H1 (cell line): ENCODE measurements around the gene ZNF148. TPM values are rescaled to one million over a fixed set of nuclear protein-coding genes. Genes with fewer than 3 reads are reported as not detected.

ENCODE experiments used
- CTCF ChIA-PET: fragments of 300-600 bp; sonication (Branson Sonifier 250); formaldehyde crosslinking; loops from one replicate; lab custom pipeline; 2021; ENCODE audit not compliant: partially characterized antibody; lab: Charles Lee
- POLR2A ChIA-PET: fragments of 300-600 bp; sonication (Branson Sonifier 250); formaldehyde crosslinking; loops from one replicate; lab custom pipeline; 2021; ENCODE audit warnings: inconsistent platforms; ENCODE audit not compliant: partially characterized antibody; lab: Charles Lee
- DNase-seq, 2 experiments: peaks; one replicate each; pipeline versions ENCODE4 v3.0.0 to v3.0.0-alpha.2; 2010 to 2022; ENCODE audit warnings: low spot score in 2 of 2, low read depth in 1 of 2, mixed read lengths in 1 of 2
- FAIRE-seq: peaks from 2 replicates; lab custom pipeline; 2011; peaks lifted over from hg19 to GRCh38; lab: Jason Lieb, UNC
- H2AFZ ChIP-seq: 2 replicates; pipeline ENCODE4 v1.8.1; 2012; ENCODE audit warnings: low read length, inconsistent platforms
- H2AK5ac ChIP-seq: 2 replicates; pipeline ENCODE4 v1.6.1; 2013; ENCODE audit warnings: low read depth, low read length
- H2BK120ac ChIP-seq: replicated peaks from 2 replicates; pipeline ENCODE3; 2013; ENCODE audit warnings: low read depth, low read length, inconsistent platforms
- H2BK12ac ChIP-seq: 2 replicates; pipeline ENCODE4 v1.6.1; 2013; ENCODE audit warnings: low read depth, low read length
- H2BK15ac ChIP-seq: 2 replicates; pipeline ENCODE4 v1.6.1; 2013; ENCODE audit warnings: low read length
- H2BK20ac ChIP-seq: 2 replicates; pipeline ENCODE4 v1.6.1; 2013; ENCODE audit warnings: low read length
- H2BK5ac ChIP-seq: 2 replicates; pipeline ENCODE4 v1.6.1; 2013; ENCODE audit warnings: low read depth, low read length
- H3K14ac ChIP-seq: 2 replicates; pipeline ENCODE4 v1.6.1; 2013; ENCODE audit warnings: inconsistent platforms; ENCODE audit not compliant: insufficient read length
- H3K18ac ChIP-seq: 2 replicates; pipeline ENCODE4 v1.6.1; 2013; ENCODE audit warnings: low read length; ENCODE audit errors: extremely low read depth
- H3K23ac ChIP-seq: 2 replicates; pipeline ENCODE4 v1.6.1; 2013; ENCODE audit warnings: inconsistent platforms; ENCODE audit not compliant: insufficient read length
- H3K23me2 ChIP-seq: 2 replicates; pipeline ENCODE4 v1.6.1; 2013; ENCODE audit warnings: low read depth, low read length
- H3K27ac ChIP-seq: 2 replicates; pipeline ENCODE4 v1.6.1; 2011; ENCODE audit warnings: low read depth, low read length, inconsistent platforms
- H3K27me3 ChIP-seq, 4 experiments: replicated peaks in 1 of 4; 1 replicate in 1 of 4; 2 replicates in 3 of 4; pipeline versions ENCODE4 v1.6.1 to v1.8.1; 2011 to 2013; ENCODE audit warnings: low read length in 3 of 4, mild to moderate bottlenecking in 3 of 4, inconsistent platforms in 2 of 4, mixed read lengths in 2 of 4, moderate library complexity in 1 of 4; ENCODE audit not compliant: control insufficient read depth in 3 of 4, insufficient read depth in 3 of 4; ENCODE audit errors: extremely low read depth in 1 of 4
- H3K36me3 ChIP-seq, 4 experiments: 2 replicates each; pipeline versions ENCODE4 v1.6.1 to v1.8.1; 2011 to 2013; ENCODE audit warnings: mild to moderate bottlenecking in 4 of 4, low read length in 3 of 4, moderate library complexity in 2 of 4, control low read depth in 1 of 4, inconsistent platforms in 1 of 4; ENCODE audit not compliant: insufficient read depth in 4 of 4, control insufficient read depth in 2 of 4
- H3K4ac ChIP-seq: replicated peaks from 2 replicates; pipeline ENCODE3; 2013; ENCODE audit warnings: low read length, low read depth, mixed read lengths, inconsistent platforms; ENCODE audit not compliant: insufficient read length
- H3K4me1 ChIP-seq, 4 experiments: replicated peaks in 1 of 4; 1 replicate in 1 of 4; 2 replicates in 3 of 4; pipeline versions ENCODE4 v1.6.1 to v1.8.1; 2011 to 2013; ENCODE audit warnings: low read length in 3 of 4, inconsistent platforms in 2 of 4, mixed read lengths in 1 of 4; ENCODE audit not compliant: insufficient read depth in 4 of 4, control insufficient read depth in 3 of 4
- H3K4me2 ChIP-seq, 2 experiments: 2 replicates each; pipeline versions ENCODE4 v1.6.1 to v1.8.1; 2011 to 2013; ENCODE audit warnings: low read depth in 2 of 2, low read length in 2 of 2, control low read depth in 1 of 2, inconsistent platforms in 1 of 2, mild to moderate bottlenecking in 1 of 2; ENCODE audit not compliant: insufficient read depth in 1 of 2
- H3K4me3 ChIP-seq, 4 experiments: fragments of 200-600, 300-600 bp in 1 of 4; sonication (generic), shearing (Covaris generic), sonication (Bioruptor Twin) in 1 of 4; 2 replicates each; pipeline versions ENCODE4 v1.5.1 to v1.8.1; 2011 to 2016; ENCODE audit warnings: low read length in 4 of 4, low read depth in 3 of 4, control low read depth in 2 of 4, inconsistent platforms in 2 of 4, mild to moderate bottlenecking in 2 of 4, mixed read lengths in 1 of 4, moderate library complexity in 1 of 4; ENCODE audit not compliant: insufficient read depth in 2 of 4; ENCODE audit errors: extremely low read depth in 1 of 4
- H3K56ac ChIP-seq: replicated peaks from 2 replicates; pipeline ENCODE3; 2013; ENCODE audit warnings: low read depth, mild to moderate bottlenecking, mixed read lengths, low read length, inconsistent platforms; ENCODE audit not compliant: insufficient read length
- H3K79me1 ChIP-seq: 2 replicates; pipeline ENCODE4 v1.6.1; 2013; ENCODE audit warnings: low read depth, low read length, control low read depth
- H3K79me2 ChIP-seq, 2 experiments: 2 replicates each; pipeline versions ENCODE4 v1.6.1 to v1.8.1; 2012 to 2013; ENCODE audit warnings: low read length in 2 of 2, mild to moderate bottlenecking in 2 of 2, inconsistent platforms in 1 of 2; ENCODE audit not compliant: insufficient read depth in 2 of 2, control insufficient read depth in 1 of 2
- H3K9ac ChIP-seq, 4 experiments: replicated peaks in 1 of 4; 1 replicate in 1 of 4; 2 replicates in 3 of 4; pipeline versions ENCODE4 v1.6.1 to v1.8.1; 2011 to 2013; ENCODE audit warnings: low read depth in 3 of 4, low read length in 3 of 4, control low read depth in 2 of 4, mild to moderate bottlenecking in 2 of 4, moderate library complexity in 2 of 4, inconsistent platforms in 1 of 4; ENCODE audit errors: extremely low read depth in 1 of 4
- H3K9me3 ChIP-seq, 2 experiments: 2 replicates each; pipeline versions ENCODE4 v1.6.1 to v1.8.1; 2012 to 2013; ENCODE audit warnings: mild to moderate bottlenecking in 2 of 2, moderate library complexity in 2 of 2, control low read depth in 1 of 2, inconsistent platforms in 1 of 2, low read depth in 1 of 2, low read length in 1 of 2, mixed read lengths in 1 of 2; ENCODE audit not compliant: insufficient read depth in 2 of 2
- H4K20me1 ChIP-seq, 2 experiments: replicated peaks in 1 of 2; 2 replicates each; pipeline versions ENCODE3 to v1.8.1; 2011 to 2013; ENCODE audit warnings: inconsistent platforms in 2 of 2, low read length in 2 of 2, mild to moderate bottlenecking in 1 of 2; ENCODE audit not compliant: insufficient read depth in 2 of 2, control insufficient read depth in 1 of 2
- H4K5ac ChIP-seq: 2 replicates; pipeline ENCODE4 v1.6.1; 2013; ENCODE audit warnings: low read length, low read depth, mixed read lengths, inconsistent platforms; ENCODE audit not compliant: insufficient read length
- H4K8ac ChIP-seq: 2 replicates; pipeline ENCODE4 v1.8.0; 2013; ENCODE audit warnings: mild to moderate bottlenecking, moderate library complexity, low read length, inconsistent platforms; ENCODE audit not compliant: insufficient read depth; ENCODE audit errors: extremely low read depth
- H4K91ac ChIP-seq: replicated peaks from 2 replicates; pipeline ENCODE3; 2013; ENCODE audit warnings: low read length, mixed read lengths, inconsistent platforms; ENCODE audit not compliant: insufficient read length
- CBX5 ChIP-seq: fragments of 300-800, 300-1000 bp; sonication (generic); IDR thresholded peaks from 2 replicates; pipeline ENCODE4 v1.7.1; 2016; ENCODE audit warnings: antibody characterized with exemption, low read length, low read depth
- WGBS, 2 experiments: shearing (Covaris generic) in 1 of 2; methylation state at CpG; one replicate each; pipeline versions ENCODE4 v1.1.6 to v1.1.7; 2013 to 2015; ENCODE audit warnings: low lambda C conversion rate in 2 of 2, mixed read lengths in 2 of 2, inconsistent platforms in 1 of 2, low coverage in 1 of 2, missing lambda C conversion rate in 1 of 2; ENCODE audit not compliant: insufficient replicate concordance in 2 of 2, insufficient coverage in 1 of 2, insufficient read length in 1 of 2; ENCODE audit errors: extremely low coverage in 1 of 2, missing lambda C conversion rate in 1 of 2; 5-methylcytosine and 5-hydroxymethylcytosine counted together
- polyA plus RNA-seq, 7 experiments: library from polyadenylated mRNA; depleted of rRNA in 3 of 7; stranded (reverse) in 5 of 7; unstranded in 2 of 7; fragments of >200 nt in 5 of 7; fragments of 200-250 nt in 2 of 7; gene quantifications; 1 replicate in 5 of 7; 2 replicates in 1 of 7; 4 replicates in 1 of 7; pipeline versions ENCODE4 v1.2.1 to v1.2.3, GENCODE V29; 2011 to 2013; ENCODE audit warnings: missing spikeins in 2 of 7, mixed read lengths in 2 of 7
- total RNA-seq: library from RNA; stranded (reverse); fragmentation: NEBNext Ultra II Directional; extraction: Animal tissue kit (Norgen Biotek cat#: 25700); gene quantifications from 2 replicates; pipeline ENCODE4 v1.2.1, GENCODE V29; 2021

Gene ZNF148
- total and polyA plus RNA-seq, 2 of the 8 experiments (the other 6 are each of a cell fraction or from before 2014, with no cell fraction given) = 3.7 to 22.6 TPM

DNA sequence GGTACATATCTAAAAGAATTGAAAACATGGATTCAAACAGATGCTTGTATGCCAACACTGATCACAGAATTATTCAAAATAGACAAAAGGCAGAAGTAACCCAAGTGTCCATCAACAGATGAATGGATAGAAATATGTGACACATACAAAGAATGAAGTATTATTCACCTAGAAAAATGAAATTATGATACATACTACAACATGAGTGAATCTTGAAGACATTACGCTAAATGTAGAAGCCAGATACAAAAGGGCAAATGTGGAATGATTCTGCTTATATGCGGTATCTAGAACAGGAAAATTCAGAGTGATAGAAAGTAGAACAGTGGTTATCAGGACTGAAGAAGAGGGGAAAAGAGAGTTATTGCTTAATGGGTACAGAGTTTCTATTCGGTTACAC, 136.4 kb downstream of the ZNF148 start:
- no peaks in the 10 kb centered on the region for H4K20me1 ChIP-seq
- H3K18ac ChIP-seq = no peak overlapping the region
- H3K4me1 ChIP-seq = no peaks in the 10 kb centered on the region
- H3K9me3 ChIP-seq = no peaks in the 10 kb centered on the region
- no peak overlapping the region for H2BK12ac ChIP-seq
- no peak overlapping the region for H2BK120ac ChIP-seq
- ChIA-PET POLR2A (no interaction called here), CTCF (no interaction called here)
- no peak overlapping the region for H3K56ac ChIP-seq
- no peak overlapping the region for H3K9ac ChIP-seq
- H3K4me3 ChIP-seq = no peak overlapping the region
- no peaks in the 10 kb centered on the region for H3K23me2 ChIP-seq
- H3K27me3 ChIP-seq = no peaks in the 10 kb centered on the region
- no peak for TF ChIP-seq CBX5
- no peak overlapping the region for H3K27ac ChIP-seq
- H3K14ac ChIP-seq = no peak overlapping the region
- H3K4me2 ChIP-seq = no peak overlapping the region
- no peaks in the 10 kb centered on the region for H3K79me2 ChIP-seq
- no peak overlapping the region for H2BK15ac ChIP-seq
- H4K5ac ChIP-seq = no peak overlapping the region
- H2BK20ac ChIP-seq = no peak overlapping the region
- WGBS, 2 experiments = 91% methylated on average over 3 of the region's 3 CpGs; no CpG with 5 or more reads in 1 of the 2 experiments
- no peak overlapping the region for H2AFZ ChIP-seq
- H3K36me3 ChIP-seq = no peaks in the 10 kb centered on the region
- FAIRE-seq (no peak), DNase-seq (no peak)
- H3K23ac ChIP-seq = no peak overlapping the region
- no peaks in the 10 kb centered on the region for H3K79me1 ChIP-seq
- H2BK5ac ChIP-seq = no peak overlapping the region
- no peak overlapping the region for H4K8ac ChIP-seq
- H4K91ac ChIP-seq = no peak overlapping the region
- H3K4ac ChIP-seq = no peak overlapping the region
- no peak overlapping the region for H2AK5ac ChIP-seq
